Measurements from ENCODE around the gene DDAH2.

Gene DDAH2

DNA sequence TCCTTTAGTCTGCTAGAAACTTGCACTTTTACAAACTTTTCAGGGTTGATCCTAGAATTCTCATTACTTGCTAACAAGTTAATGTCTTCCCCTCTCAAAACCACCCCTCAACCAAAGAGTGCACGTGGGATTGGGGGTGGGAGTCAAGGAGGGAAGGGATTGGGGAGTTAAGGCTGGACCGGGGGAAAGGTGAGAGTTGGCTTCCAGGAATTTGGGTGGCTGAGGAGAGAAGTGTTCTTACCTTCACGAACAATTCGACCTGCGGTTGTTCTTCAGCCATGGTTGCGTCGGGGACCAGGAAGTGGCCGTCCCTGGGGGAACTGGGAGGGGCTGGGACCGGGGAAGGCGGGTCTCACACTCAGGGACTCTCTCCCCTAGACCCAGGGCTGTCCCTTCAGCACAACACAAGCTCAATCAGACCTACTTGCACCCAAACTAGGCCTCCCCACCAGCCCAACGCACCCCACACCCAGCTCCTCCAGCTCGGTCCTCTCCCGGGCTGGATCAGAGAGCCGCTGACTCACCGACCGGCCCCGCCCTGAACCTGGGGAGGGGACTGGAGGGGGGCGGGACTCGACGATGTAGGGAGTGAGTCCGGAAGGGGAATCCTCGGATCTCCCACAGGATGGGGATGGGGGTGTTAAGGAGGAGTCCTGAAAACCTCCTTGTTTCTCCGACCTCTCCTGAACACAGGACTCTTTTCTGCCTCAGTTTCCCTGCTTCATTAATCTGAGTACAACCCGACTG, 7.1 kb upstream of the DDAH2 start, which contains the start of gene CLIC1:
Gene CLIC1, minus strand, starts transcription at position 510 of the 747 bp plus-strand sequence. Its CDS starts 230 bp downstream, at position 280.
- ATAC-seq = peak; percentile 67

DNA sequence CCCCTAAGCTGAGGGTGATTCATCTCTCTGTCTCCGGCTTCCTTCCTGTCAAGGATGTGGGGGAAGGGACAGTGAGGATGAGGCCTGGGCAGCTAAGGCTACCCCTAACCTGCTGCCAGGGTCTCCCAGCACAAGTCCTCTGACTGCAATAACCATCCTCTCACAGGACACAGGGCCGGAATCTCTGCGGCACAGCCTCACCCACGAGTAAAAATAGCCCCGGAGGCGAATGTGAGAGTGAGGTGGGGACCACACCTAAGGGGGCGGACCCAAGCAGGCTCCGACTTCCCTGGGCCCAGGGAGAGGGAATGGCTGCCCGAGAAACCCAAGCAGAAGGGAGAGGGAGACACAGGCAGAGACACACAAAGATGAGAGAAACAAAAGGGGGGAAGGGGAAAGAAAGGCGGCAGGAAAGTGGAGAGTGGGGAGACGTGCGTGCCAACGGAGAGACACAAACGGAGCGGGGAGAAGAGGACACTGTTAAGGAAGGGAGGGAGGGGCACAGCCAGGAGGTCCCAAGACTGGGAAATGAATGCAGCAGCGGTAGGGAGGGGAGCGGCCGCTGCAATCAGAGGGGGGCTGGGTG, 5.8 kb upstream of the DDAH2 start:
- TF ChIP-seq TOX (CRISPR knock-in tag; IDR thresholded peaks at IDR 0.05; ENCODE audit: borderline replicate concordance) = no peak
- no peak for TF ChIP-seq PPARA (CRISPR knock-in tag; IDR thresholded peaks at IDR 0.05; ENCODE audit: borderline replicate concordance)
- no peak for TF ChIP-seq ZFP3 (CRISPR knock-in tag; IDR thresholded peaks at IDR 0.05)
- TF ChIP-seq RARB (CRISPR knock-in tag; IDR thresholded peaks at IDR 0.05) = no peak
- TF ChIP-seq, protein P1, sequence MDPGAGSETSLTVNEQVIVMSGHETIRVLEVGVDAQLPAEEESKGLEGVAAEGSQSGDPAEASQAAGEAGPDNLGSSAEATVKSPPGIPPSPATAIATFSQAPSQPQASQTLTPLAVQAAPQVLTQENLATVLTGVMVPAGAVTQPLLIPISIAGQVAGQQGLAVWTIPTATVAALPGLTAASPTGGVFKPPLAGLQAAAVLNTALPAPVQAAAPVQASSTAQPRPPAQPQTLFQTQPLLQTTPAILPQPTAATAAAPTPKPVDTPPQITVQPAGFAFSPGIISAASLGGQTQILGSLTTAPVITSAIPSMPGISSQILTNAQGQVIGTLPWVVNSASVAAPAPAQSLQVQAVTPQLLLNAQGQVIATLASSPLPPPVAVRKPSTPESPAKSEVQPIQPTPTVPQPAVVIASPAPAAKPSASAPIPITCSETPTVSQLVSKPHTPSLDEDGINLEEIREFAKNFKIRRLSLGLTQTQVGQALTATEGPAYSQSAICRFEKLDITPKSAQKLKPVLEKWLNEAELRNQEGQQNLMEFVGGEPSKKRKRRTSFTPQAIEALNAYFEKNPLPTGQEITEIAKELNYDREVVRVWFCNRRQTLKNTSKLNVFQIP (CRISPR knock-in tag; IDR thresholded peaks at IDR 0.05; ENCODE audit: borderline replicate concordance, low read depth) = no peak
- TF ChIP-seq ZNF565 (CRISPR knock-in tag; conservative IDR thresholded peaks at IDR 0.05; ENCODE audit: low read depth) = no peak
- no peak for TF ChIP-seq ZFP30 (CRISPR knock-in tag; IDR thresholded peaks at IDR 0.05)
- TF ChIP-seq, protein P2, sequence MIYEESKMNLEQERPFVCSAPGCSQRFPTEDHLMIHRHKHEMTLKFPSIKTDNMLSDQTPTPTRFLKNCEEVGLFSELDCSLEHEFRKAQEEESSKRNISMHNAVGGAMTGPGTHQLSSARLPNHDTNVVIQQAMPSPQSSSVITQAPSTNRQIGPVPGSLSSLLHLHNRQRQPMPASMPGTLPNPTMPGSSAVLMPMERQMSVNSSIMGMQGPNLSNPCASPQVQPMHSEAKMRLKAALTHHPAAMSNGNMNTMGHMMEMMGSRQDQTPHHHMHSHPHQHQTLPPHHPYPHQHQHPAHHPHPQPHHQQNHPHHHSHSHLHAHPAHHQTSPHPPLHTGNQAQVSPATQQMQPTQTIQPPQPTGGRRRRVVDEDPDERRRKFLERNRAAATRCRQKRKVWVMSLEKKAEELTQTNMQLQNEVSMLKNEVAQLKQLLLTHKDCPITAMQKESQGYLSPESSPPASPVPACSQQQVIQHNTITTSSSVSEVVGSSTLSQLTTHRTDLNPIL (CRISPR knock-in tag; IDR thresholded peaks at IDR 0.05; ENCODE audit: low read depth) = no peak
- no peak for TF ChIP-seq ISL1 (CRISPR knock-in tag; IDR thresholded peaks at IDR 0.05)
- ATAC-seq = peak; percentile 7; the same call in 2 of the 3 replicates

More for the DNA sequence above, 7.1 kb upstream of the DDAH2 start, which contains the start of gene CLIC1:
- TF ChIP-seq CSDC2 (CRISPR knock-in tag; IDR thresholded peaks at IDR 0.05) = no peak
- TF ChIP-seq ISL1 (CRISPR knock-in tag; IDR thresholded peaks at IDR 0.05) = no peak
- TF ChIP-seq ARNTL (CRISPR knock-in tag; IDR thresholded peaks at IDR 0.05; ENCODE audit: borderline replicate concordance, low read depth) = no peak
- no peak for TF ChIP-seq BACH2 (CRISPR knock-in tag; IDR thresholded peaks at IDR 0.05; ENCODE audit: borderline replicate concordance)
- TF ChIP-seq ESRRG (CRISPR knock-in tag; IDR thresholded peaks at IDR 0.05) = no peak
- TF ChIP-seq ZC3H10 (CRISPR knock-in tag; IDR thresholded peaks at IDR 0.05) = no peak
- TF ChIP-seq, protein P1 (CRISPR knock-in tag; IDR thresholded peaks at IDR 0.05; ENCODE audit: borderline replicate concordance, low read depth) = no peak
- TF ChIP-seq, protein P3, sequence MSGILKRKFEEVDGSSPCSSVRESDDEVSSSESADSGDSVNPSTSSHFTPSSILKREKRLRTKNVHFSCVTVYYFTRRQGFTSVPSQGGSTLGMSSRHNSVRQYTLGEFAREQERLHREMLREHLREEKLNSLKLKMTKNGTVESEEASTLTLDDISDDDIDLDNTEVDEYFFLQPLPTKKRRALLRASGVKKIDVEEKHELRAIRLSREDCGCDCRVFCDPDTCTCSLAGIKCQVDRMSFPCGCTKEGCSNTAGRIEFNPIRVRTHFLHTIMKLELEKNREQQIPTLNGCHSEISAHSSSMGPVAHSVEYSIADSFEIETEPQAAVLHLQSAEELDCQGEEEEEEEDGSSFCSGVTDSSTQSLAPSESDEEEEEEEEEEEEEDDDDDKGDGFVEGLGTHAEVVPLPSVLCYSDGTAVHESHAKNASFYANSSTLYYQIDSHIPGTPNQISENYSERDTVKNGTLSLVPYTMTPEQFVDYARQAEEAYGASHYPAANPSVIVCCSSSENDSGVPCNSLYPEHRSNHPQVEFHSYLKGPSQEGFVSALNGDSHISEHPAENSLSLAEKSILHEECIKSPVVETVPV (CRISPR knock-in tag; IDR thresholded peaks at IDR 0.05) = no peak
- no peak for TF ChIP-seq ZNF70 (CRISPR knock-in tag; IDR thresholded peaks at IDR 0.05)
- no peak for TF ChIP-seq OSR1 (CRISPR knock-in tag; IDR thresholded peaks at IDR 0.05)
- TF ChIP-seq ZNF565 (CRISPR knock-in tag; conservative IDR thresholded peaks at IDR 0.05; ENCODE audit: low read depth) = no peak

DNA sequence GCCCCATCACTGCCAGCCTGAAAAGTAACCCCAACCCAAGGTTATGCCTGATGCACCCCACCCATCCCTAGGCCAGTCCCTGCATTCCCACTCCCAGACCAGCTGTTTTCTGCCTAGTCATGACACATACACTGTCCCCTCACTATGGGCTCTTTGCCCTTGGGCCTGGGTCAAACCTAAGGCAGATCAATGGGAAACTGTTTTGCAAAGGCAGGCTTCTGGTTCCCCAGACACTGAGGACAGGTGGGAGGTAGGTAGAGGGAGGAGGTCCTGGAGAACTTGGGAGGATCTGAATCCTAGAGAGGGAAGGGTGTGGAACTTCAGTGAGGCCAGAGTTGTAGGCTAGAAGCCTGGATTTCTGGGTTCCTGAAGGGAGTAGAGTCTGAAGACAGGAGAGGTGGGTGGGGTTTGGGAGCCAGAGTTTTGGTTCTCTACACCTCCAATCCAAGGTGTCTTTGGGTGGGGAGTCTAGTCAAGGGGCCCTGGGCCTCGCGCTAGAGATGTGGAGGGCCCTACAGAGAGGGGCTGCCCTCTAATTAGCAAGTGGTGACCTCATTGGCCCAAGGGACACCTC, 5.2 kb upstream of the DDAH2 start:
- no peak for ATAC-seq
- TF ChIP-seq, protein P4, sequence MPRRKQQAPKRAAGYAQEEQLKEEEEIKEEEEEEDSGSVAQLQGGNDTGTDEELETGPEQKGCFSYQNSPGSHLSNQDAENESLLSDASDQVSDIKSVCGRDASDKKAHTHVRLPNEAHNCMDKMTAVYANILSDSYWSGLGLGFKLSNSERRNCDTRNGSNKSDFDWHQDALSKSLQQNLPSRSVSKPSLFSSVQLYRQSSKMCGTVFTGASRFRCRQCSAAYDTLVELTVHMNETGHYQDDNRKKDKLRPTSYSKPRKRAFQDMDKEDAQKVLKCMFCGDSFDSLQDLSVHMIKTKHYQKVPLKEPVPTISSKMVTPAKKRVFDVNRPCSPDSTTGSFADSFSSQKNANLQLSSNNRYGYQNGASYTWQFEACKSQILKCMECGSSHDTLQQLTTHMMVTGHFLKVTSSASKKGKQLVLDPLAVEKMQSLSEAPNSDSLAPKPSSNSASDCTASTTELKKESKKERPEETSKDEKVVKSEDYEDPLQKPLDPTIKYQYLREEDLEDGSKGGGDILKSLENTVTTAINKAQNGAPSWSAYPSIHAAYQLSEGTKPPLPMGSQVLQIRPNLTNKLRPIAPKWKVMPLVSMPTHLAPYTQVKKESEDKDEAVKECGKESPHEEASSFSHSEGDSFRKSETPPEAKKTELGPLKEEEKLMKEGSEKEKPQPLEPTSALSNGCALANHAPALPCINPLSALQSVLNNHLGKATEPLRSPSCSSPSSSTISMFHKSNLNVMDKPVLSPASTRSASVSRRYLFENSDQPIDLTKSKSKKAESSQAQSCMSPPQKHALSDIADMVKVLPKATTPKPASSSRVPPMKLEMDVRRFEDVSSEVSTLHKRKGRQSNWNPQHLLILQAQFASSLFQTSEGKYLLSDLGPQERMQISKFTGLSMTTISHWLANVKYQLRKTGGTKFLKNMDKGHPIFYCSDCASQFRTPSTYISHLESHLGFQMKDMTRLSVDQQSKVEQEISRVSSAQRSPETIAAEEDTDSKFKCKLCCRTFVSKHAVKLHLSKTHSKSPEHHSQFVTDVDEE (CRISPR knock-in tag; IDR thresholded peaks at IDR 0.05) = no peak
- TF ChIP-seq ARNTL (CRISPR knock-in tag; IDR thresholded peaks at IDR 0.05; ENCODE audit: borderline replicate concordance, low read depth) (no peak), ZNF565 (CRISPR knock-in tag; conservative IDR thresholded peaks at IDR 0.05; ENCODE audit: low read depth) (no peak), GLIS3 (CRISPR knock-in tag; IDR thresholded peaks at IDR 0.05) (no peak), ZFP30 (CRISPR knock-in tag; IDR thresholded peaks at IDR 0.05) (no peak), ZNF8 (CRISPR knock-in tag; IDR thresholded peaks at IDR 0.05) (no peak), ISL1 (CRISPR knock-in tag; IDR thresholded peaks at IDR 0.05) (no peak), OSR1 (CRISPR knock-in tag; IDR thresholded peaks at IDR 0.05) (no peak), ZC3H10 (CRISPR knock-in tag; IDR thresholded peaks at IDR 0.05) (no peak), ESRRG (CRISPR knock-in tag; IDR thresholded peaks at IDR 0.05) (no peak)
- TF ChIP-seq, protein P1 (CRISPR knock-in tag; IDR thresholded peaks at IDR 0.05; ENCODE audit: borderline replicate concordance, low read depth) = no peak
- TF ChIP-seq, protein P2 (CRISPR knock-in tag; IDR thresholded peaks at IDR 0.05; ENCODE audit: low read depth) = no peak
- TF ChIP-seq, protein P3 (CRISPR knock-in tag; IDR thresholded peaks at IDR 0.05) = no peak
